Vagina (tissue), 2 donors: Measurements from ENCODE around the gene TMEM38B.

Experiments
- CTCF ChIP-seq, 3 experiments: fragments of 450-650 bp in 2 of 3; fragments of 200-600 bp in 1 of 3; sonication (generic) in 1 of 3; IDR thresholded peaks; one replicate each; pipeline ENCODE4 v1.5.1; 2017 to 2019; ENCODE audit warnings: antibody characterized with exemption in 3 of 3, mild to moderate bottlenecking in 2 of 3, moderate library complexity in 2 of 3
- POLR2A ChIP-seq, 2 donors: fragments of 450-650 bp; IDR thresholded peaks; one replicate each; pipeline ENCODE4 v1.6.1; 2017; ENCODE audit warnings: antibody characterized with exemption in 2 of 2, mild to moderate bottlenecking in 2 of 2, moderate library complexity in 2 of 2
- POLR2AphosphoS5 ChIP-seq, 2 donors: sonication (generic); formaldehyde crosslinking; IDR thresholded peaks; one replicate each; pipeline ENCODE4 v1.9.0; 2017; ENCODE audit warnings: antibody characterized with exemption in 2 of 2, mild to moderate bottlenecking in 2 of 2, low read depth in 1 of 2; ENCODE audit not compliant: insufficient read depth in 1 of 2

DNA sequence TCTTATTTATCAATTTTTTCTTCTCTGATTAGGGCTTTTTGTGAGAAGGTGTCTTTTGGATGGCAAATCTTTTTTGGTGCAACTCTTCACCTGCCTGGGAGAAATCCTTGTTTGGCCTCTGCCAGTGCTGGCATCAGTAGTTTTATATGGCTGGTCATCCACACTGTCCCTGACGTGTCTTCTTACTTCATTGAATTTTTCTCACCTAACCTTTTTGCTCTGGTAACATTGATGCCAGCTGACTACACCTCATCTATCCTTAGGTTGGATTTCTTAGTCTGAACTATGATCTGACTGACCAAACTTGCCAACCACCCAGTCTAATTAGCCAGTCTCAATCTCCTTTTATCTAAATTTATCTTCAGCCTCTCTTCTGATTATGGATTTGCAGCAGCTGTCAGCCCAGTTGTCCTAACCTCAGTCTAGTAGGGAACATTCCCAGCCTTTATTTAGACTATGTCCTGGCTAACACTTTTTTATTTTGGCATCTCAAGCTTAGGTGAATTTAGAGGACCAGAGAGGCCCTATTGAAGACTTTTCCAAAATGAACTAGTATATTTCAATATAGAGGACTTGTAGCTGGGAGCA, 10.6 kb upstream of the TMEM38B start:
- no peak for TF ChIP-seq CTCF (IDR thresholded peaks at IDR 0.05)
- no peak for TF ChIP-seq POLR2A (IDR thresholded peaks at IDR 0.05)
- TF ChIP-seq POLR2AphosphoS5 (IDR thresholded peaks at IDR 0.05; ENCODE audit: insufficient read depth in 1 of 2, low read depth in 1 of 2) = no peak
